CD4-positive, alpha-beta memory T cell (primary cell): Measurements from ENCODE around the gene ERICH4. TPM values are rescaled to one million over a fixed set of nuclear protein-coding genes. Genes with fewer than 3 reads are reported as not detected.

Experiments used
- CTCF ChIA-PET: fragments of 350-600 bp; sonication (Branson Sonifier 250); formaldehyde crosslinking; loops from one replicate; lab custom pipeline; 2021; ENCODE audit warnings: inconsistent platforms; ENCODE audit not compliant: partially characterized antibody; lab: Charles Lee
- POLR2A ChIA-PET: fragments of 350-600 bp; sonication (Branson Sonifier 250); formaldehyde crosslinking; loops from one replicate; lab custom pipeline; 2021; ENCODE audit not compliant: partially characterized antibody; lab: Charles Lee
- DNase-seq, 5 donors: peaks; one replicate each; pipeline versions ENCODE4 v3.0.0 to v3.0.0-alpha.2; 2020 to 2022; ENCODE audit warnings: mixed read lengths in 1 of 5
- H3K27ac ChIP-seq: one replicate; pipeline ENCODE4 v1.7.0; 2013; ENCODE audit warnings: low read depth, low read length
- H3K27me3 ChIP-seq: 2 replicates; pipeline ENCODE4 v1.7.0; 2013; ENCODE audit warnings: mild to moderate bottlenecking, low read length, moderate library complexity; ENCODE audit not compliant: insufficient read depth
- H3K36me3 ChIP-seq: 2 replicates; pipeline ENCODE4 v1.7.0; 2013; ENCODE audit warnings: mild to moderate bottlenecking, low read length, moderate library complexity; ENCODE audit not compliant: insufficient read depth
- H3K4me1 ChIP-seq: 2 replicates; pipeline ENCODE4 v1.7.0; 2013; ENCODE audit warnings: mild to moderate bottlenecking, low read length, moderate library complexity; ENCODE audit not compliant: insufficient read depth
- H3K4me3 ChIP-seq, 2 donors: one replicate each; pipeline ENCODE4 v1.7.0; 2013; ENCODE audit warnings: low read length in 2 of 2, mild to moderate bottlenecking in 1 of 2
- H3K9me3 ChIP-seq, 2 donors: one replicate each; pipeline ENCODE4 v1.7.0; 2013; ENCODE audit warnings: low read length in 2 of 2, control low read depth in 1 of 2; ENCODE audit not compliant: control insufficient read depth in 1 of 2
- H3K27ac Mint-ChIP-seq, 7 donors: one replicate each; pipeline ENCODE4 v1.8.0; 2020 to 2021; ENCODE audit warnings: mixed read lengths in 7 of 7, mild to moderate bottlenecking in 6 of 7, inconsistent platforms in 3 of 7, moderate library complexity in 3 of 7
- H3K27me3 Mint-ChIP-seq, 2 donors: one replicate each; pipeline ENCODE4 v1.8.0; 2020 to 2021; ENCODE audit warnings: mixed read lengths in 2 of 2
- H3K36me3 Mint-ChIP-seq, 2 donors: one replicate each; pipeline ENCODE4 v1.8.0; 2020 to 2021; ENCODE audit warnings: mixed read lengths in 2 of 2, inconsistent platforms in 1 of 2, mild to moderate bottlenecking in 1 of 2
- H3K4me1 Mint-ChIP-seq, 4 donors: one replicate each; pipeline ENCODE4 v1.8.0; 2020 to 2021; ENCODE audit warnings: mixed read lengths in 4 of 4, mild to moderate bottlenecking in 1 of 4
- H3K4me3 Mint-ChIP-seq, 8 donors: one replicate each; pipeline ENCODE4 v1.8.0; 2020 to 2021; ENCODE audit warnings: mixed read lengths in 8 of 8, mild to moderate bottlenecking in 7 of 8, moderate library complexity in 6 of 8, inconsistent platforms in 3 of 8
- H3K9me3 Mint-ChIP-seq, 8 donors: one replicate each; pipeline ENCODE4 v1.8.0; 2020 to 2021; ENCODE audit warnings: mixed read lengths in 8 of 8, mild to moderate bottlenecking in 5 of 8, inconsistent platforms in 3 of 8, moderate library complexity in 1 of 8
- intact Hi-C: fragments of 100-400 bp; cut with micrococcal nuclease; formaldehyde crosslinking; loops from one replicate; pipeline ENCODE4 v1.15.1; 2023
- polyA plus RNA-seq, 2 donors: library from polyadenylated mRNA; unstranded; fragments of 300-500 nt; fragmentation: Illumina TruSeq; gene quantifications; one replicate each; pipeline ENCODE4 v1.2.3, GENCODE V29; 2021
- total RNA-seq, 2 experiments: library from RNA; stranded (reverse); gene quantifications; one replicate each; pipeline ENCODE4 v1.2.3, GENCODE V29; 2021

ERICH4 gene
- total and polyA plus RNA-seq, 4 experiments from 2014 or later = not detected

- peaks cover 15% of the 10 kb centered on the region for H3K36me3 ChIP-seq
- Mint-ChIP-seq H3K27ac (peak overlapping the region; percentile 91 to 98 (median 96)), H3K9me3 (no peaks in the 10 kb centered on the region), H3K4me1 (peaks cover 18 to 51% (median 34%) of the 10 kb centered on the region in 4 donors), H3K27me3 (no peaks in the 10 kb centered on the region), H3K4me3 (peak overlapping the region; percentile 90 to 98 (median 92)), H3K36me3 (peaks cover 19 to 48% of the 10 kb centered on the region in 2 donors)
- H3K27ac ChIP-seq = peak overlapping the region; percentile 68
- H3K27me3 ChIP-seq = no peaks in the 10 kb centered on the region
- peak; percentile 49 to 81 (median 59) for DNase-seq
- peak overlapping the region; percentile 17 to 33 for H3K4me3 ChIP-seq
- H3K4me1 ChIP-seq = peaks cover 39% of the 10 kb centered on the region
- ChIA-PET POLR2A (interaction anchor here (0.6 to 4.3 kb wide), 10 partner anchors 12 to 165 kb away, joined by 3 to 17 read pairs (median 4); partner anchors contain the start of genes B9D2 and DMAC2), CTCF (interaction anchor here (1.0 to 2.5 kb wide), 5 partner anchors 12 to 223 kb away, joined by 3 to 8 read pairs (median 4); no protein-coding TSS in a partner anchor)
- intact Hi-C loops = loop anchor here (1.0 kb wide), 2 partner anchors 11 to 31 kb away; partner anchors contain the start of genes BCKDHA, DMAC2 and EXOSC5
- no peaks in the 10 kb centered on the region for H3K9me3 ChIP-seq
Measured at GRCh38 chr19:41427647-41428480, 15.1 kb upstream of the ERICH4 start.

GRCh38 chr19:41428481-41428859, 14.5 kb upstream of the ERICH4 start:
- H3K9me3 Mint-ChIP-seq = no peaks in the 10 kb centered on the region
- DNase-seq = no peak
- H3K36me3 ChIP-seq = peaks cover 16% of the 10 kb centered on the region
- H3K27me3 ChIP-seq = no peaks in the 10 kb centered on the region
- H3K36me3 Mint-ChIP-seq = peaks cover 19 to 46% of the 10 kb centered on the region in 2 donors
- no peaks in the 10 kb centered on the region for H3K9me3 ChIP-seq
- peak overlapping the region in 1 of 2 donors; percentile 33 for H3K4me3 ChIP-seq
- intact Hi-C loops = loop anchor here (1.0 kb wide), 1 partner anchor 31 kb away; the partner anchor contains the start of genes BCKDHA and EXOSC5
- ChIA-PET CTCF (interaction anchor here (1.0 to 2.5 kb wide), 6 partner anchors 10 to 224 kb away, joined by 3 to 8 read pairs (median 4); no protein-coding TSS in a partner anchor), POLR2A (interaction anchor here (0.6 to 4.3 kb wide), 12 partner anchors 11 to 166 kb away, joined by 3 to 17 read pairs (median 4); partner anchors contain the start of genes B9D2 and DMAC2)
- no peaks in the 10 kb centered on the region for H3K27me3 Mint-ChIP-seq
- H3K4me3 Mint-ChIP-seq = peak overlapping the region; percentile 73 to 98 (median 92)
- H3K27ac Mint-ChIP-seq = peak overlapping the region; percentile 52 to 96 (median 84)
- H3K4me1 Mint-ChIP-seq = peaks cover 18 to 51% (median 34%) of the 10 kb centered on the region in 4 donors
- peak overlapping the region; percentile 68 for H3K27ac ChIP-seq
- H3K4me1 ChIP-seq = peaks cover 39% of the 10 kb centered on the region

DNA sequence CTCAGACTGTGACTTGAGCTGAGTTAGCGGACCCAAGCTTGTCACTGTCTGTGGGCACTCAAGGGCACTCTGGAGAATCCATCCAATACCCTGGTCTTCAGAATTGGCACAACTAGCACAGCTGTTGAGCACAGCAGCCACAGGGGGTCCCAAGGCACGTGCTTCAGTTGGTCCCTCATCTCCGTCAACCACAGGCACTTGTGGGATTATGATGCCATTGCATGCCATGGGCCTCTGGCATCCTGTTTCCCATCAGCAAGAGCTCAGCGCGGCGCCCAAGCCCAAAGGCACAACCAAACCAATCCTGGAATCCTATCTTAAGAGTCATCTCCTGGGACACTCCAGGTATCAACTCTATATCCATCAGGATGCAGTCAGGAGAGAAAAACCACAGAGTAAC, 12.0 kb upstream of the ERICH4 start:
- Mint-ChIP-seq H3K4me3 (no peak overlapping the region), H3K36me3 (peaks cover 23 to 43% of the 10 kb centered on the region in 2 donors), H3K27me3 (no peaks in the 10 kb centered on the region), H3K9me3 (no peaks in the 10 kb centered on the region), H3K27ac (peak overlapping the region in 3 of 7 donors; percentile 19 to 62 (median 40)), H3K4me1 (peaks cover 18 to 45% (median 30%) of the 10 kb centered on the region in 4 donors)
- ChIA-PET CTCF (interaction anchor here (1.1 to 2.0 kb wide), 5 partner anchors 11 to 123 kb away, joined by 3 to 10 read pairs (median 5); partner anchors contain the start of gene B9D2), POLR2A (interaction anchor here (0.8 to 2.1 kb wide), 4 partner anchors 9 to 123 kb away, joined by 4 to 12 read pairs (median 8); partner anchors contain the start of genes B9D2, DMAC2 and TGFB1)
- H3K27ac ChIP-seq = no peak overlapping the region
- peaks cover 29% of the 10 kb centered on the region for H3K4me1 ChIP-seq
- intact Hi-C loops = no loop called here
- H3K4me3 ChIP-seq = no peak overlapping the region
- no peaks in the 10 kb centered on the region for H3K27me3 ChIP-seq
- no peak for DNase-seq
- no peaks in the 10 kb centered on the region for H3K9me3 ChIP-seq
- peaks cover 14% of the 10 kb centered on the region for H3K36me3 ChIP-seq

DNA sequence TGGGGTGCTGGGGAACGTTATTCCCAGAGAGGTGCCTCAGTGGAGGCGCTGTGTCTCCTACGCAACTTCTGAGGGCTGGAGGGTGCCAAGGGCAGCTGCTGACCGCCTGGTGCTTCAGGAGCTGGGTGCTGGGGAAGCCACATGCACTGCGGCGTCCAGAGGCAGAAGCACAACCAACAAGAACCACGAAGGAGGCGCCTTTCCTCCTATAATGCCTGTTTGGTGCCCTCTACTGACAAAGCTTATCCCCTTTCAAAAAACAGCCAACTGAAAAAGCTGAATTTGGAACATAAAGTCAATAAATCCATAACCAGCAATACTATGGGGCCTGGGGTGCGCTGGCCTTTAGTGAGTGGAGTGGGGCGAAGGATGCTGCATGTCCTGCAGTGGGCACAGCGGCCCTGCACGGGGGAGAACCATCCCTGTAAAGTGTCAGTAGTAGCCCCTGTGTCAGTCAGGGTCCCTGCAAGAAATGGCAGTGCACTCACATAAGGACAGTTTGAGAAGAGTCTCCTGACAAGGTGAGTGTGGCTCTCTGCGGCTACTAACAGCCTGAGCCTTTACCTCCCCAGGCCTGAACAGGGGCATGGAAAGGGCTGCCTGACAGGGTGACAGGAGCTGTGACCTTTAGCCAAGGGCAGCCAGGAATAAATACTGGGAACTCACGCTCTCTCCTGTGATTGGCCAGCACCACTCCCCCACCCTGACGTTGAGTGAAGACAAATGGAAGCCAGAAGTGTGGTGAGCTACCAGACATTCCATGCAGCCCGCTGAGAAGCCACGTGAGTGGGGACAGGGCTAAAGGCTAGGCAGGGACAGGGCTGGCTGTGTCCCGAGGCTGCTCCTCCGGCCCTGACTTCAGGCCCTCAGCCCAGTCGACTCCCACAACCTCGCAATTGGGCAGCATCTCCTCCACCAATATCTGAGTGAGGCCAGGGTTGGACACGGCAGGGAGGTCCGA, 11.2 kb upstream of the ERICH4 start:
- Mint-ChIP-seq H3K27ac (peak overlapping the region in 3 of 7 donors; percentile 22 to 62 (median 40)), H3K36me3 (peaks cover 26 to 42% of the 10 kb centered on the region in 2 donors), H3K27me3 (no peaks in the 10 kb centered on the region), H3K4me1 (peaks cover 19 to 44% (median 30%) of the 10 kb centered on the region in 4 donors), H3K9me3 (no peaks in the 10 kb centered on the region), H3K4me3 (no peak overlapping the region)
- Histone ChIP-seq H3K4me3 (no peak overlapping the region), H3K36me3 (peaks cover 14% of the 10 kb centered on the region), H3K9me3 (no peaks in the 10 kb centered on the region), H3K4me1 (peaks cover 29% of the 10 kb centered on the region), H3K27me3 (no peaks in the 10 kb centered on the region), H3K27ac (no peak overlapping the region)
- CTCF ChIA-PET = interaction anchor here (0.6 to 2.0 kb wide), 8 partner anchors 9 to 227 kb away, joined by 3 to 10 read pairs (median 4); partner anchors contain the start of gene B9D2
- DNase-seq = no peak
- intact Hi-C loops = no loop called here
- POLR2A ChIA-PET = interaction anchor here (0.8 to 2.1 kb wide), 6 partner anchors 8 to 124 kb away, joined by 3 to 12 read pairs (median 4); partner anchors contain the start of genes B9D2, DMAC2 and TGFB1

GRCh38 chr19:41433171-41433570, 9.8 kb upstream of the ERICH4 start:
- POLR2A ChIA-PET = interaction anchor here (0.6 to 0.7 kb wide), 2 partner anchors 129 to 153 kb away, joined by 3 read pairs; no protein-coding TSS in a partner anchor
- no peak for DNase-seq
- Mint-ChIP-seq H3K9me3 (no peaks in the 10 kb centered on the region), H3K27ac (peak overlapping the region in 1 of 7 donors; percentile 47), H3K4me3 (no peak overlapping the region), H3K36me3 (peaks cover 30 to 37% of the 10 kb centered on the region in 2 donors), H3K4me1 (peaks cover 16 to 36% (median 25%) of the 10 kb centered on the region in 4 donors), H3K27me3 (no peaks in the 10 kb centered on the region)
- peaks cover 20% of the 10 kb centered on the region for H3K4me1 ChIP-seq
- no peak overlapping the region for H3K27ac ChIP-seq
- intact Hi-C loops = no loop called here
- H3K4me3 ChIP-seq = no peak overlapping the region
- no peaks in the 10 kb centered on the region for H3K9me3 ChIP-seq
- CTCF ChIA-PET = interaction anchor here (0.5 to 0.9 kb wide), 3 partner anchors 16 to 249 kb away, joined by 3 read pairs; no protein-coding TSS in a partner anchor
- peaks cover 14% of the 10 kb centered on the region for H3K36me3 ChIP-seq
- H3K27me3 ChIP-seq = no peaks in the 10 kb centered on the region

GRCh38 chr19:41434450-41434849, 8.5 kb upstream of the ERICH4 start:
- no peak for DNase-seq
- Histone ChIP-seq H3K36me3 (peaks cover 14% of the 10 kb centered on the region), H3K4me1 (peaks cover 20% of the 10 kb centered on the region), H3K9me3 (no peaks in the 10 kb centered on the region), H3K27ac (no peak overlapping the region), H3K4me3 (no peak overlapping the region), H3K27me3 (no peaks in the 10 kb centered on the region)
- POLR2A ChIA-PET = no interaction called here
- CTCF ChIA-PET = no interaction called here
- no peaks in the 10 kb centered on the region for H3K9me3 Mint-ChIP-seq
- H3K27ac Mint-ChIP-seq = no peak overlapping the region
- H3K27me3 Mint-ChIP-seq = no peaks in the 10 kb centered on the region
- no peak overlapping the region for H3K4me3 Mint-ChIP-seq
- H3K4me1 Mint-ChIP-seq = peaks cover 14 to 23% (median 19%) of the 10 kb centered on the region in 4 donors
- intact Hi-C loops = no loop called here
- peaks cover 30 to 33% of the 10 kb centered on the region in 2 donors for H3K36me3 Mint-ChIP-seq
